H1 (cell line): ENCODE results near the gene RRAS2.

Source experiments
- CEBPB ChIP-seq: IDR thresholded peaks from 2 replicates; pipeline ENCODE4 v1.6.1; 2012; ENCODE audit warnings: low read depth, low read length
- CREB1 ChIP-seq: IDR thresholded peaks from 2 replicates; pipeline ENCODE4 v1.6.1; 2012; ENCODE audit warnings: inconsistent platforms
- EGR1 ChIP-seq: IDR thresholded peaks from 2 replicates; pipeline ENCODE4 v1.6.1; 2011; ENCODE audit warnings: low read depth, low read length, borderline replicate concordance
- EZH2 ChIP-seq: fragments of 200-600 bp; sonication (generic); IDR thresholded peaks from 2 replicates; pipeline ENCODE4 v1.7.1; 2012; ENCODE audit warnings: low read depth, mild to moderate bottlenecking, moderate library complexity, low read length, inconsistent platforms; ENCODE audit not compliant: severe bottlenecking
- HDAC6 ChIP-seq: IDR thresholded peaks from one replicate; pipeline ENCODE4 v1.7.1; 2012; ENCODE audit warnings: low read depth, mild to moderate bottlenecking, inconsistent platforms, low read length, moderate library complexity
- POLR2A ChIP-seq, 2 experiments: IDR thresholded peaks; 1 replicate in 1 of 2; 2 replicates in 1 of 2; pipeline ENCODE4 v1.6.1; 2011; ENCODE audit warnings: low read depth in 2 of 2, low read length in 2 of 2, mild to moderate bottlenecking in 2 of 2; ENCODE audit errors: control extremely low read depth in 1 of 2
- SAP30 ChIP-seq: fragments of 300-600 bp; sonication (generic); IDR thresholded peaks from 2 replicates; pipeline ENCODE4 v1.7.1; 2012; ENCODE audit warnings: low read length, moderate library complexity, mild to moderate bottlenecking, inconsistent platforms; ENCODE audit not compliant: insufficient read depth, insufficient replicate concordance
- SIN3A ChIP-seq, 2 experiments: IDR thresholded peaks in 1 of 2; conservative IDR thresholded peaks in 1 of 2; 2 replicates each; pipeline ENCODE4 v1.6.1; 2011 to 2012; ENCODE audit warnings: low read length in 2 of 2, improper control_type of control experiment in 1 of 2, low read depth in 1 of 2, mild to moderate bottlenecking in 1 of 2
- TBP ChIP-seq: IDR thresholded peaks from 2 replicates; pipeline ENCODE4 v1.6.1; 2011; ENCODE audit warnings: low read depth, low read length, improper control_type of control experiment
- TF ChIP-seq, protein P1 (sequence below), 3 experiments: IDR thresholded peaks; 1 replicate in 2 of 3; 2 replicates in 1 of 3; pipeline versions ENCODE4 v1.5.1 to v1.6.1; 2011; ENCODE audit warnings: low read length in 3 of 3, mild to moderate bottlenecking in 3 of 3, inconsistent platforms in 2 of 3, low read depth in 1 of 3, moderate library complexity in 1 of 3; ENCODE audit not compliant: insufficient read depth in 1 of 3; ENCODE audit errors: control extremely low read depth in 1 of 3
- TF ChIP-seq, protein P2 (sequence below): IDR thresholded peaks from 2 replicates; pipeline ENCODE4 v1.6.1; 2012; ENCODE audit warnings: low read length, inconsistent platforms

DNA sequence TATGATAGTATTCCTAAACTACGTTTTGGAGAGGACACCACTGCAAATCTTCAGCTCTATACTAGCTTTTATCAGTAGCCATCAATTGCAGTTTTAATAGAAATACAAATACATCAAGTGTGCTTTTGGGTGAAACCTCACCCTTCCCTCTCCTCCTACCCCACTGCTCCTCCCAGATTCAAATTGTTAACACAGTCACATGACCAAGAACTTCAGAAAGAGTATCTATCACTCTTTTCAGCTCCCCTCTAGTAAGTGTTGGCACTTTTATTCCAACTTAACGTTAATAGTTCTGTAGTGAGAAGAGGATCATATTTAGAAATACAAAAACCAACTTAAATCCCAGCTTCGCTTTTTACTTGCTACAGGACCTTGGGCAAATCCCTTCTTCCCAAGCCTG is 17.0 kb downstream of the RRAS2 start:
- TF ChIP-seq CEBPB (no peak), SAP30 (no peak), POLR2A (IDR thresholded peaks at IDR 0.05; ENCODE audit: control extremely low read depth in 1 of 2, low read depth in 2 of 2, low read length in 2 of 2) (no peak), HDAC6 (no peak), EZH2 (no peak), TBP (no peak), SIN3A (conservative IDR thresholded peaks at IDR 0.05 in 1 of 2, IDR thresholded peaks at IDR 0.05 in 1 of 2; ENCODE audit: low read depth in 1 of 2, low read length in 2 of 2) (no peak), CREB1 (no peak), EGR1 (no peak)
- TF ChIP-seq, protein P1, sequence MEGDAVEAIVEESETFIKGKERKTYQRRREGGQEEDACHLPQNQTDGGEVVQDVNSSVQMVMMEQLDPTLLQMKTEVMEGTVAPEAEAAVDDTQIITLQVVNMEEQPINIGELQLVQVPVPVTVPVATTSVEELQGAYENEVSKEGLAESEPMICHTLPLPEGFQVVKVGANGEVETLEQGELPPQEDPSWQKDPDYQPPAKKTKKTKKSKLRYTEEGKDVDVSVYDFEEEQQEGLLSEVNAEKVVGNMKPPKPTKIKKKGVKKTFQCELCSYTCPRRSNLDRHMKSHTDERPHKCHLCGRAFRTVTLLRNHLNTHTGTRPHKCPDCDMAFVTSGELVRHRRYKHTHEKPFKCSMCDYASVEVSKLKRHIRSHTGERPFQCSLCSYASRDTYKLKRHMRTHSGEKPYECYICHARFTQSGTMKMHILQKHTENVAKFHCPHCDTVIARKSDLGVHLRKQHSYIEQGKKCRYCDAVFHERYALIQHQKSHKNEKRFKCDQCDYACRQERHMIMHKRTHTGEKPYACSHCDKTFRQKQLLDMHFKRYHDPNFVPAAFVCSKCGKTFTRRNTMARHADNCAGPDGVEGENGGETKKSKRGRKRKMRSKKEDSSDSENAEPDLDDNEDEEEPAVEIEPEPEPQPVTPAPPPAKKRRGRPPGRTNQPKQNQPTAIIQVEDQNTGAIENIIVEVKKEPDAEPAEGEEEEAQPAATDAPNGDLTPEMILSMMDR (IDR thresholded peaks at IDR 0.05; ENCODE audit: control extremely low read depth in 1 of 3, insufficient read depth in 1 of 3, low read depth in 1 of 3, low read length in 3 of 3), result no peak
- TF ChIP-seq, protein P2, sequence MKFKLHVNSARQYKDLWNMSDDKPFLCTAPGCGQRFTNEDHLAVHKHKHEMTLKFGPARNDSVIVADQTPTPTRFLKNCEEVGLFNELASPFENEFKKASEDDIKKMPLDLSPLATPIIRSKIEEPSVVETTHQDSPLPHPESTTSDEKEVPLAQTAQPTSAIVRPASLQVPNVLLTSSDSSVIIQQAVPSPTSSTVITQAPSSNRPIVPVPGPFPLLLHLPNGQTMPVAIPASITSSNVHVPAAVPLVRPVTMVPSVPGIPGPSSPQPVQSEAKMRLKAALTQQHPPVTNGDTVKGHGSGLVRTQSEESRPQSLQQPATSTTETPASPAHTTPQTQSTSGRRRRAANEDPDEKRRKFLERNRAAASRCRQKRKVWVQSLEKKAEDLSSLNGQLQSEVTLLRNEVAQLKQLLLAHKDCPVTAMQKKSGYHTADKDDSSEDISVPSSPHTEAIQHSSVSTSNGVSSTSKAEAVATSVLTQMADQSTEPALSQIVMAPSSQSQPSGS, result no peak
